GM12878 (cell line): ENCODE results near the gene CCL16. TPM values are rescaled to one million over a fixed set of nuclear protein-coding genes. Genes with fewer than 3 reads are reported as not detected.

Source experiments
- ATAC-seq: fragments of 200-7000 bp; cut with Tn5 transposase; 3 replicates; pipeline ENCODE4 v1.9.1; 2020; ENCODE audit warnings: mild to moderate bottlenecking, moderate library complexity
- BruUV-seq: library from RNA; stranded (reverse); fragments of 400-500 nt; replicated peaks from 2 replicates; lab custom pipeline; 2021; lab: Mats Ljungman, UMichigan
- CTCF ChIA-PET: fragments of 300-600 bp; sonication (Branson Sonifier 250); formaldehyde crosslinking; extraction: SDS; loops from one replicate; lab custom pipeline; 2021; ENCODE audit warnings: inconsistent platforms; lab: Yijun Ruan, JAX
- POLR2A ChIA-PET: fragments of 350-600 bp; formaldehyde crosslinking; extraction: SDS; loops from one replicate; lab custom pipeline; 2021; ENCODE audit warnings: inconsistent platforms; lab: Charles Lee
- RAD21 ChIA-PET: fragments of 300-600 bp; sonication (Branson Sonifier 250); formaldehyde crosslinking; loops from one replicate; lab custom pipeline; 2023; ENCODE audit warnings: antibody characterized with exemption; ENCODE audit not compliant: unreplicated experiment; lab: Charles Lee
- SMC1A ChIA-PET: fragments of 300-600 bp; sonication (Branson Sonifier 250); formaldehyde crosslinking; loops from one replicate; lab custom pipeline; 2023; ENCODE audit not compliant: unreplicated experiment, uncharacterized antibody; lab: Charles Lee
- DNase-seq: peaks from one replicate; pipeline ENCODE4 v3.0.0-alpha.2; 2011; ENCODE audit warnings: low read depth, low spot score
- FAIRE-seq: peaks from 3 replicates; lab custom pipeline; 2011; peaks lifted over from hg19 to GRCh38; lab: Jason Lieb, UNC
- H2AFZ ChIP-seq: 2 replicates; pipeline ENCODE4 v1.6.0; 2011; ENCODE audit warnings: low read depth, low read length, control low read depth; ENCODE audit not compliant: control insufficient read depth
- H3K27ac ChIP-seq: 2 replicates; pipeline ENCODE4 v1.5.1; 2011; ENCODE audit warnings: control low read depth; ENCODE audit not compliant: control insufficient read depth, insufficient read depth
- H3K27me3 ChIP-seq, 2 experiments: replicated peaks in 1 of 2; 2 replicates each; pipeline versions ENCODE4 v1.6.0 to v1.6.1; 2011; ENCODE audit warnings: low read length in 1 of 2; ENCODE audit not compliant: control insufficient read depth in 2 of 2, insufficient read depth in 2 of 2
- H3K36me3 ChIP-seq, 2 experiments: 2 replicates each; pipeline ENCODE4 v1.5.1; 2011; ENCODE audit warnings: low read length in 1 of 2; ENCODE audit not compliant: control insufficient read depth in 2 of 2, insufficient read depth in 2 of 2
- H3K4me1 ChIP-seq: 2 replicates; pipeline ENCODE4 v1.6.1; 2011; ENCODE audit warnings: mild to moderate bottlenecking, low read length, moderate library complexity, mixed read lengths; ENCODE audit not compliant: control insufficient read depth, insufficient read depth
- H3K4me2 ChIP-seq: 2 replicates; pipeline ENCODE4 v1.6.0; 2011; ENCODE audit warnings: control low read depth; ENCODE audit not compliant: control insufficient read depth, insufficient read depth
- H3K4me3 ChIP-seq: fragments of 200-600 bp; sonication (generic); 2 replicates; pipeline ENCODE4 v1.5.1; 2016
- H3K79me2 ChIP-seq: 2 replicates; pipeline ENCODE4 v1.6.0; 2011; ENCODE audit warnings: low read length; ENCODE audit not compliant: control insufficient read depth, insufficient read depth
- H3K9ac ChIP-seq: 2 replicates; pipeline ENCODE4 v1.8.0; 2011; ENCODE audit warnings: low read length, control low read depth, mixed read lengths; ENCODE audit not compliant: control insufficient read depth, insufficient read depth
- H3K9me3 ChIP-seq: replicated peaks from 3 replicates; pipeline ENCODE4 v1.5.1; 2011; ENCODE audit warnings: mild to moderate bottlenecking, low read length; ENCODE audit not compliant: control insufficient read depth, insufficient read depth
- H4K20me1 ChIP-seq: 2 replicates; pipeline ENCODE4 v1.6.0; 2011; ENCODE audit not compliant: control insufficient read depth, insufficient read depth
- BHLHE40 ChIP-seq, 2 experiments: fragments of 450-650 bp in 1 of 2; IDR thresholded peaks; 2 replicates each; pipeline ENCODE4 v1.6.1; 2011 to 2017; ENCODE audit warnings: low read depth in 2 of 2, borderline replicate concordance in 1 of 2, improper control_type of control experiment in 1 of 2, low read length in 1 of 2, mild to moderate bottlenecking in 1 of 2
- CHD2 ChIP-seq: IDR thresholded peaks from 2 replicates; pipeline ENCODE4 v1.6.1; 2011; ENCODE audit warnings: low read depth, low read length, improper control_type of control experiment, borderline replicate concordance
- CTCF ChIP-seq, 3 experiments: IDR thresholded peaks in 2 of 3; conservative IDR thresholded peaks in 1 of 3; 2 replicates each; pipeline ENCODE4 v1.5.1; 2011; ENCODE audit warnings: low read depth in 3 of 3, low read length in 3 of 3, mild to moderate bottlenecking in 3 of 3, control low read depth in 2 of 3, moderate library complexity in 2 of 3, inconsistent platforms in 1 of 3, mixed read lengths in 1 of 3; ENCODE audit not compliant: control insufficient read depth in 2 of 3, insufficient read depth in 1 of 3; ENCODE audit errors: extremely low read depth in 1 of 3
- EGR1 ChIP-seq, 2 experiments: IDR thresholded peaks; 1 replicate in 1 of 2; 2 replicates in 1 of 2; pipeline ENCODE4 v1.6.1; 2011 to 2012; ENCODE audit warnings: low read depth in 2 of 2, low read length in 2 of 2, borderline replicate concordance in 1 of 2, mild to moderate bottlenecking in 1 of 2, moderate library complexity in 1 of 2
- ESRRA ChIP-seq: IDR thresholded peaks from 2 replicates; pipeline ENCODE4 v1.6.1; 2012; ENCODE audit warnings: mild to moderate bottlenecking, low read length, improper control_type of control experiment
- HCFC1 ChIP-seq: fragments of 150-350 bp; IDR thresholded peaks from 2 replicates; pipeline ENCODE4 v1.6.1; 2014; ENCODE audit warnings: low read length
- IRF4 ChIP-seq: IDR thresholded peaks from 2 replicates; pipeline ENCODE4 v1.6.1; 2011; ENCODE audit warnings: low read depth, low read length
- KLF5 ChIP-seq: fragments of 450-650 bp; IDR thresholded peaks from 2 replicates; pipeline ENCODE4 v1.6.1; 2014; ENCODE audit warnings: mild to moderate bottlenecking; ENCODE audit not compliant: partially characterized antibody
- MYC ChIP-seq: IDR thresholded peaks from 2 replicates; pipeline ENCODE4 v1.6.1; 2011; ENCODE audit warnings: mild to moderate bottlenecking, low read length, moderate library complexity, inconsistent platforms; ENCODE audit not compliant: insufficient read depth, insufficient replicate concordance, insufficient read length, severe bottlenecking
- POU2F2 ChIP-seq: IDR thresholded peaks from 3 replicates; pipeline ENCODE4 v1.6.1; 2011; ENCODE audit warnings: low read depth, mild to moderate bottlenecking, low read length, borderline replicate concordance
- RAD21 ChIP-seq: IDR thresholded peaks from 2 replicates; pipeline ENCODE4 v1.6.1; 2011; ENCODE audit warnings: mild to moderate bottlenecking, low read depth, low read length, moderate library complexity; ENCODE audit not compliant: insufficient read depth
- RFX5 ChIP-seq: IDR thresholded peaks from 2 replicates; pipeline ENCODE4 v1.6.1; 2011; ENCODE audit warnings: low read depth, low read length, improper control_type of control experiment
- RUNX3 ChIP-seq: IDR thresholded peaks from 2 replicates; pipeline ENCODE4 v1.6.1; 2012; ENCODE audit warnings: low read length, inconsistent platforms
- SMC3 ChIP-seq: IDR thresholded peaks from 2 replicates; pipeline ENCODE4 v1.6.1; 2011; ENCODE audit warnings: low read length, improper control_type of control experiment, borderline replicate concordance
- SPI1 ChIP-seq: IDR thresholded peaks from 2 replicates; pipeline ENCODE4 v1.6.1; 2011; ENCODE audit warnings: low read depth, mild to moderate bottlenecking, low read length, moderate library complexity, borderline replicate concordance; ENCODE audit not compliant: insufficient read depth
- YY1 ChIP-seq: IDR thresholded peaks from 2 replicates; pipeline ENCODE4 v1.6.1; 2011; ENCODE audit warnings: low read depth, mild to moderate bottlenecking, low read length
- ZNF384 ChIP-seq: IDR thresholded peaks from 2 replicates; pipeline ENCODE4 v1.6.1; 2012; ENCODE audit warnings: low read depth, mild to moderate bottlenecking, low read length, improper control_type of control experiment, borderline replicate concordance
- WGBS: methylation state at CpG from one replicate; pipeline ENCODE4 v1.1.6; 2016; ENCODE audit warnings: low lambda C conversion rate; ENCODE audit not compliant: insufficient replicate concordance, insufficient coverage; ENCODE audit errors: missing lambda C conversion rate; 5-methylcytosine and 5-hydroxymethylcytosine counted together
- in situ Hi-C: fragments of 300-500 bp; cut with MboI; formaldehyde crosslinking; loops from 9 replicates; pipeline ENCODE4 v1.14.3; 2018; ENCODE audit warnings: mixed read lengths
- intact Hi-C: fragments of 100-400 bp; cut with micrococcal nuclease; formaldehyde crosslinking; loops from one replicate; pipeline ENCODE4 v1.14.2; 2022; ENCODE audit not compliant: unreplicated experiment
- polyA plus RNA-seq, 11 experiments: library from polyadenylated mRNA; depleted of rRNA in 4 of 11; unstranded in 6 of 11; stranded (reverse) in 5 of 11; fragments of >200 nt; fragmentation: Nextera tagmentation in 4 of 11; fragmentation: Illumina TruSeq in 1 of 11; extraction: Ambion mirVana in 4 of 11; extraction: Trizol in 1 of 11; gene quantifications; 1 replicate in 1 of 11; 2 replicates in 10 of 11; pipeline versions ENCODE4 v1.2.1 to v1.2.3, GENCODE V29; 2011 to 2016; ENCODE audit warnings: inconsistent platforms in 2 of 11, missing spikeins in 2 of 11, low read depth in 1 of 11
- total RNA-seq, 4 experiments: library from RNA; depleted of rRNA in 3 of 4; stranded (reverse); fragments of >200 nt in 3 of 4; fragmentation: Illumina TruSeq in 1 of 4; extraction: Trizol in 1 of 4; gene quantifications; 2 replicates each; pipeline versions ENCODE4 v1.2.1 to v1.2.3, GENCODE V29; 2013 to 2021
- TF ChIP-seq, protein P1 (sequence below): IDR thresholded peaks from 2 replicates; pipeline ENCODE4 v1.6.1; 2012; ENCODE audit warnings: low read depth, low read length, improper control_type of control experiment

The CCL16 gene
- total and polyA plus RNA-seq, 10 of the 15 experiments (the other 5 are each of a cell fraction or from before 2014, with no cell fraction given), result not detected

DNA sequence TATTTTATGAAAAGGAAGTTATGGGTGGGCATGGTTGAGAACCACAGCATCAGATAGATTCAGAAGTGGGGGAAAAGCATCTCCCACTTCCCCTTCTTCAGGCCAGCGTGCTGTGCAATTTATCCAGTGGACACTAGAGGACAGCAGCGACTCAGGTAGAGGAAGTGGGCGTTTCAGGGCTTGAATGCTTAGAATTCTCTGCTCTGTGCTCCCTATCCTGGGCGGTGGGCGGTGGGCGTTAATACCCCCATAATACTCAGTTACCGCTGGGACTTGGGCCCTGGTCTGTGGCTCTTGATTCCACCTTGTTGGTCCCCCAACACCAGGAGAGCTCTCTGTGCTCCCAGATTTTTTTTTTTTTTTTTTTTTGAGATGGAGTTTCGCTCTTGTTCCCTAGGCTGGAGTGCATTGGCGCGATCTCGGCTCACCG lies 34.1 kb downstream of the CCL16 start:
- no peaks in the 10 kb centered on the region for H4K20me1 ChIP-seq
- BruUV-seq, result no TSS peak
- no peak overlapping the region for H3K4me3 ChIP-seq
- SMC1A ChIA-PET, result interaction anchor here (1.1 to 3.0 kb wide), 7 partner anchors 12 to 539 kb away, joined by 3 to 18 read pairs (median 6); no protein-coding TSS in a partner anchor
- ATAC-seq (peak; percentile 98), DNase-seq (no peak), FAIRE-seq (no peak)
- H3K4me2 ChIP-seq, result peak overlapping the region; percentile 42
- no peaks in the 10 kb centered on the region for H3K9me3 ChIP-seq
- H3K79me2 ChIP-seq, result no peaks in the 10 kb centered on the region
- no peak overlapping the region for H3K27ac ChIP-seq
- H3K27me3 ChIP-seq, result no peaks in the 10 kb centered on the region; a peak in 1 of 4 replicates
- H3K4me1 ChIP-seq, result no peaks in the 10 kb centered on the region
- CTCF ChIA-PET, result interaction anchor here (0.6 to 4.8 kb wide), 13 partner anchors 11 to 536 kb away, joined by 3 to 38 read pairs (median 5); partner anchors contain the start of gene RDM1
- intact Hi-C loops (loop anchor here (5.0 kb wide), 1 partner anchor 100 kb away; no protein-coding TSS in a partner anchor), in situ Hi-C loops (no loop called here)
- H2AFZ ChIP-seq, result no peak overlapping the region
- RAD21 ChIA-PET, result interaction anchor here (0.7 to 2.4 kb wide), 5 partner anchors 22 to 536 kb away, joined by 4 to 5 read pairs (median 5); no protein-coding TSS in a partner anchor
- no peaks in the 10 kb centered on the region for H3K36me3 ChIP-seq
- TF ChIP-seq ESRRA (no peak), YY1 (0 out of 2 replicates have a peak, but pooled peaks have one; percentile 53), BHLHE40 (IDR thresholded peaks at IDR 0.05; ENCODE audit: borderline replicate concordance in 1 of 2, low read depth in 2 of 2, low read length in 1 of 2) (0 out of 4 replicates have a peak, but pooled peaks of 1 of the 2 experiments have one; percentile 36), CTCF (IDR thresholded peaks at IDR 0.05 in 2 of 3, conservative IDR thresholded peaks at IDR 0.05 in 1 of 3; ENCODE audit: control insufficient read depth in 2 of 3, extremely low read depth in 1 of 3, insufficient read depth in 1 of 3, low read depth in 3 of 3, low read length in 3 of 3) (peak; percentile 84 to 97 (median 96)), SMC3 (peak; percentile 85), CHD2 (0 out of 2 replicates have a peak, but pooled peaks have one; percentile 26), SPI1 (peak; percentile 96), RFX5 (no peak), RAD21 (peak; percentile 89), POU2F2 (peak; percentile 78; the same call in 1 of the 3 replicates), ZNF384 (0 out of 2 replicates have a peak, but pooled peaks have one; percentile 5), KLF5 (no peak), IRF4 (peak; percentile 88), MYC (no peak), RUNX3 (peak; percentile 41; the same call in 1 of the 2 replicates), HCFC1 (peak; percentile 23; the same call in 1 of the 2 replicates), EGR1 (IDR thresholded peaks at IDR 0.05; ENCODE audit: borderline replicate concordance in 1 of 2, low read depth in 2 of 2, low read length in 2 of 2) (0 out of 3 replicates have a peak, but pooled peaks of 1 of the 2 experiments have one; percentile 52)
- TF ChIP-seq, protein P1, sequence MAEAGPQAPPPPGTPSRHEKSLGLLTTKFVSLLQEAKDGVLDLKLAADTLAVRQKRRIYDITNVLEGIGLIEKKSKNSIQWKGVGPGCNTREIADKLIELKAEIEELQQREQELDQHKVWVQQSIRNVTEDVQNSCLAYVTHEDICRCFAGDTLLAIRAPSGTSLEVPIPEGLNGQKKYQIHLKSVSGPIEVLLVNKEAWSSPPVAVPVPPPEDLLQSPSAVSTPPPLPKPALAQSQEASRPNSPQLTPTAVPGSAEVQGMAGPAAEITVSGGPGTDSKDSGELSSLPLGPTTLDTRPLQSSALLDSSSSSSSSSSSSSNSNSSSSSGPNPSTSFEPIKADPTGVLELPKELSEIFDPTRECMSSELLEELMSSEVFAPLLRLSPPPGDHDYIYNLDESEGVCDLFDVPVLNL, result 0 out of 2 replicates have a peak, but pooled peaks have one; percentile 32
- WGBS, result 1% methylated on average over 11 of the region's 12 CpGs
- H3K9ac ChIP-seq, result no peak overlapping the region
- POLR2A ChIA-PET, result interaction anchor here (0.6 to 1.1 kb wide), 5 partner anchors 15 to 532 kb away, joined by 3 to 6 read pairs (median 4); no protein-coding TSS in a partner anchor
